K562 (cell line): ENCODE results near the gene PRTFDC1. TPM values are rescaled to one million over a fixed set of nuclear protein-coding genes. Genes with fewer than 3 reads are reported as not detected.

Experiments
- CREBBP ChIP-seq: IDR thresholded peaks from one replicate; pipeline ENCODE4 v1.6.1; 2012; ENCODE audit warnings: low read depth, mild to moderate bottlenecking, control low read depth, inconsistent platforms, low read length
- HDGF ChIP-seq: fragments of 450-650 bp; IDR thresholded peaks from 2 replicates; pipeline ENCODE4 v1.6.1; 2016
- KAT2B ChIP-seq: IDR thresholded peaks from one replicate; pipeline ENCODE4 v1.6.1; 2012; ENCODE audit warnings: low read depth, mild to moderate bottlenecking, control low read depth, inconsistent platforms, low read length, moderate library complexity
- MAFF ChIP-seq: IDR thresholded peaks from 2 replicates; pipeline ENCODE4 v1.6.1; 2012; ENCODE audit warnings: low read length, improper control_type of control experiment
- NFIX ChIP-seq: fragments of 250-450 bp; sonication (Bioruptor Pico); IDR thresholded peaks from 2 replicates; pipeline ENCODE4 v1.4.0; 2020; ENCODE audit warnings: low read depth, mild to moderate bottlenecking, moderate library complexity
- RBBP5 ChIP-seq: fragments of 200-600 bp; sonication (generic); IDR thresholded peaks from 2 replicates; pipeline ENCODE4 v1.6.1; 2012; ENCODE audit warnings: borderline replicate concordance, mild to moderate bottlenecking, low read length, control low read depth, inconsistent platforms; ENCODE audit not compliant: insufficient read depth, poor library complexity, severe bottlenecking
- RBM14 ChIP-seq: fragments of 200-400 bp; formaldehyde crosslinking; IDR thresholded peaks from 2 replicates; pipeline ENCODE4 v1.6.1; 2018; ENCODE audit warnings: low read depth, mild to moderate bottlenecking, low read length, moderate library complexity, borderline replicate concordance; ENCODE audit not compliant: insufficient read depth
- SAFB ChIP-seq: fragments of 200-400 bp; formaldehyde crosslinking; IDR thresholded peaks from 2 replicates; pipeline ENCODE4 v1.6.1; 2017; ENCODE audit warnings: low read depth, low read length, borderline replicate concordance
- STAT5B ChIP-seq: fragments of 250-450 bp; sonication (Bioruptor Pico); IDR thresholded peaks from 2 replicates; pipeline ENCODE4 v1.8.0; 2021; ENCODE audit warnings: mild to moderate bottlenecking, inconsistent platforms
- SUPT5H ChIP-seq: fragments of 450-650 bp; IDR thresholded peaks from 2 replicates; pipeline ENCODE4 v1.6.1; 2016
- TAF7 ChIP-seq: fragments of 450-650 bp; IDR thresholded peaks from 2 replicates; pipeline ENCODE4 v1.6.1; 2016; ENCODE audit warnings: missing genetic modification characterization, missing compliant biosample characterization
- ZNF75A ChIP-seq: fragments of 450-650 bp; formaldehyde crosslinking; IDR thresholded peaks from 2 replicates; pipeline ENCODE4 v1.4.0; 2020; ENCODE audit warnings: mild to moderate bottlenecking
- polyA plus RNA-seq, 8 experiments: library from polyadenylated mRNA; depleted of rRNA in 4 of 8; stranded (reverse) in 5 of 8; unstranded in 3 of 8; fragments of >200 nt; fragmentation: Nextera tagmentation in 2 of 8; fragmentation: Illumina TruSeq in 1 of 8; extraction: Ambion mirVana in 2 of 8; extraction: Trizol in 1 of 8; gene quantifications; 2 replicates each; pipeline versions ENCODE4 v1.2.1 to v1.2.3, GENCODE V29; 2011 to 2014; ENCODE audit warnings: inconsistent platforms in 1 of 8, missing spikeins in 1 of 8
- total RNA-seq, 7 experiments: library from RNA; depleted of rRNA in 6 of 7; stranded (reverse); fragments of >200 nt in 6 of 7; fragmentation: Illumina TruSeq in 2 of 7; extraction: Trizol in 2 of 7; gene quantifications; 2 replicates each; pipeline versions ENCODE4 v1.2.1 to v1.2.3, GENCODE V29; 2011 to 2021; ENCODE audit warnings: low replicate concordance in 1 of 7
- TF ChIP-seq, protein P1 (sequence below): fragments of 200-800 bp; sonication (Bioruptor generic); IDR thresholded peaks from 2 replicates; pipeline ENCODE4 v1.6.1; 2016; ENCODE audit warnings: missing genetic modification characterization, missing compliant biosample characterization
- TF ChIP-seq, protein P2 (sequence below): IDR thresholded peaks from 3 replicates; pipeline ENCODE4 v1.6.1; 2011; ENCODE audit warnings: borderline replicate concordance, mild to moderate bottlenecking, moderate library complexity; ENCODE audit not compliant: insufficient read length; ENCODE audit errors: extremely low read depth
- TF ChIP-seq, protein P3 (sequence below): fragments of 450-650 bp; IDR thresholded peaks from 2 replicates; pipeline ENCODE4 v1.6.1; 2018; ENCODE audit not compliant: partially characterized antibody
- TF ChIP-seq, protein P4 (sequence below): fragments of 450-650 bp; formaldehyde crosslinking; IDR thresholded peaks from 2 replicates; pipeline ENCODE4 v1.4.0; 2022; ENCODE audit warnings: mild to moderate bottlenecking, moderate library complexity

The PRTFDC1 gene
- total and polyA plus RNA-seq, 9 of the 15 experiments (the other 6 are each of a cell fraction or from before 2014, with no cell fraction given) = 7.0 to 27.6 (median 10.0) TPM

DNA sequence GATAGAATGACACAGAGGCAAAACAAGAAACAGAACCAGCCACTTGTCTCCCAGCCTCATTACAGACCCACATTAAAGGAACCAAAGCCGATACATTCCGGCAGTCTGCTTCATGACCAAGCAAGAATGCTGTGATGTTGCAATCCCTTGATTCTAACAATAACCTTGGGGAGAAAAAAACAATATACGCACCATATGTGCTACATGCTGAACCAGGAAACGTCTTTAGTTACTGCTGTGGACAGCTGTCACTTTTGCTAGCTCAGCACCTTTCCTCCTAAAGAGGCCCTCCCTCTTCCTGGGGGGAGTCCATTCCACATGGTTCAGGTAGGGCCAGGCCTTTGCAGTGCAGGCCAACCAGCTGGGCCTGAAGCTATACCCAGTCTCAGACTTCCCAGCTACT is 79.1 kb downstream of the PRTFDC1 start (continued):
- TF ChIP-seq KAT2B = no peak
- TF ChIP-seq MAFF = peak; percentile 97
- TF ChIP-seq, protein P1, sequence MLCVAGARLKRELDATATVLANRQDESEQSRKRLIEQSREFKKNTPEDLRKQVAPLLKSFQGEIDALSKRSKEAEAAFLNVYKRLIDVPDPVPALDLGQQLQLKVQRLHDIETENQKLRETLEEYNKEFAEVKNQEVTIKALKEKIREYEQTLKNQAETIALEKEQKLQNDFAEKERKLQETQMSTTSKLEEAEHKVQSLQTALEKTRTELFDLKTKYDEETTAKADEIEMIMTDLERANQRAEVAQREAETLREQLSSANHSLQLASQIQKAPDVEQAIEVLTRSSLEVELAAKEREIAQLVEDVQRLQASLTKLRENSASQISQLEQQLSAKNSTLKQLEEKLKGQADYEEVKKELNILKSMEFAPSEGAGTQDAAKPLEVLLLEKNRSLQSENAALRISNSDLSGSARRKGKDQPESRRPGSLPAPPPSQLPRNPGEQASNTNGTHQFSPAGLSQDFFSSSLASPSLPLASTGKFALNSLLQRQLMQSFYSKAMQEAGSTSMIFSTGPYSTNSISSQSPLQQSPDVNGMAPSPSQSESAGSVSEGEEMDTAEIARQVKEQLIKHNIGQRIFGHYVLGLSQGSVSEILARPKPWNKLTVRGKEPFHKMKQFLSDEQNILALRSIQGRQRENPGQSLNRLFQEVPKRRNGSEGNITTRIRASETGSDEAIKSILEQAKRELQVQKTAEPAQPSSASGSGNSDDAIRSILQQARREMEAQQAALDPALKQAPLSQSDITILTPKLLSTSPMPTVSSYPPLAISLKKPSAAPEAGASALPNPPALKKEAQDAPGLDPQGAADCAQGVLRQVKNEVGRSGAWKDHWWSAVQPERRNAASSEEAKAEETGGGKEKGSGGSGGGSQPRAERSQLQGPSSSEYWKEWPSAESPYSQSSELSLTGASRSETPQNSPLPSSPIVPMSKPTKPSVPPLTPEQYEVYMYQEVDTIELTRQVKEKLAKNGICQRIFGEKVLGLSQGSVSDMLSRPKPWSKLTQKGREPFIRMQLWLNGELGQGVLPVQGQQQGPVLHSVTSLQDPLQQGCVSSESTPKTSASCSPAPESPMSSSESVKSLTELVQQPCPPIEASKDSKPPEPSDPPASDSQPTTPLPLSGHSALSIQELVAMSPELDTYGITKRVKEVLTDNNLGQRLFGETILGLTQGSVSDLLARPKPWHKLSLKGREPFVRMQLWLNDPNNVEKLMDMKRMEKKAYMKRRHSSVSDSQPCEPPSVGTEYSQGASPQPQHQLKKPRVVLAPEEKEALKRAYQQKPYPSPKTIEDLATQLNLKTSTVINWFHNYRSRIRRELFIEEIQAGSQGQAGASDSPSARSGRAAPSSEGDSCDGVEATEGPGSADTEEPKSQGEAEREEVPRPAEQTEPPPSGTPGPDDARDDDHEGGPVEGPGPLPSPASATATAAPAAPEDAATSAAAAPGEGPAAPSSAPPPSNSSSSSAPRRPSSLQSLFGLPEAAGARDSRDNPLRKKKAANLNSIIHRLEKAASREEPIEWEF (CRISPR knock-in tag) = no peak
- no peak for TF ChIP-seq SAFB
- no peak for TF ChIP-seq RBM14
- TF ChIP-seq, protein P2, sequence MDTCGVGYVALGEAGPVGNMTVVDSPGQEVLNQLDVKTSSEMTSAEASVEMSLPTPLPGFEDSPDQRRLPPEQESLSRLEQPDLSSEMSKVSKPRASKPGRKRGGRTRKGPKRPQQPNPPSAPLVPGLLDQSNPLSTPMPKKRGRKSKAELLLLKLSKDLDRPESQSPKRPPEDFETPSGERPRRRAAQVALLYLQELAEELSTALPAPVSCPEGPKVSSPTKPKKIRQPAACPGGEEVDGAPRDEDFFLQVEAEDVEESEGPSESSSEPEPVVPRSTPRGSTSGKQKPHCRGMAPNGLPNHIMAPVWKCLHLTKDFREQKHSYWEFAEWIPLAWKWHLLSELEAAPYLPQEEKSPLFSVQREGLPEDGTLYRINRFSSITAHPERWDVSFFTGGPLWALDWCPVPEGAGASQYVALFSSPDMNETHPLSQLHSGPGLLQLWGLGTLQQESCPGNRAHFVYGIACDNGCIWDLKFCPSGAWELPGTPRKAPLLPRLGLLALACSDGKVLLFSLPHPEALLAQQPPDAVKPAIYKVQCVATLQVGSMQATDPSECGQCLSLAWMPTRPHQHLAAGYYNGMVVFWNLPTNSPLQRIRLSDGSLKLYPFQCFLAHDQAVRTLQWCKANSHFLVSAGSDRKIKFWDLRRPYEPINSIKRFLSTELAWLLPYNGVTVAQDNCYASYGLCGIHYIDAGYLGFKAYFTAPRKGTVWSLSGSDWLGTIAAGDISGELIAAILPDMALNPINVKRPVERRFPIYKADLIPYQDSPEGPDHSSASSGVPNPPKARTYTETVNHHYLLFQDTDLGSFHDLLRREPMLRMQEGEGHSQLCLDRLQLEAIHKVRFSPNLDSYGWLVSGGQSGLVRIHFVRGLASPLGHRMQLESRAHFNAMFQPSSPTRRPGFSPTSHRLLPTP = no peak
- TF ChIP-seq SUPT5H = no peak
- TF ChIP-seq, protein P3, sequence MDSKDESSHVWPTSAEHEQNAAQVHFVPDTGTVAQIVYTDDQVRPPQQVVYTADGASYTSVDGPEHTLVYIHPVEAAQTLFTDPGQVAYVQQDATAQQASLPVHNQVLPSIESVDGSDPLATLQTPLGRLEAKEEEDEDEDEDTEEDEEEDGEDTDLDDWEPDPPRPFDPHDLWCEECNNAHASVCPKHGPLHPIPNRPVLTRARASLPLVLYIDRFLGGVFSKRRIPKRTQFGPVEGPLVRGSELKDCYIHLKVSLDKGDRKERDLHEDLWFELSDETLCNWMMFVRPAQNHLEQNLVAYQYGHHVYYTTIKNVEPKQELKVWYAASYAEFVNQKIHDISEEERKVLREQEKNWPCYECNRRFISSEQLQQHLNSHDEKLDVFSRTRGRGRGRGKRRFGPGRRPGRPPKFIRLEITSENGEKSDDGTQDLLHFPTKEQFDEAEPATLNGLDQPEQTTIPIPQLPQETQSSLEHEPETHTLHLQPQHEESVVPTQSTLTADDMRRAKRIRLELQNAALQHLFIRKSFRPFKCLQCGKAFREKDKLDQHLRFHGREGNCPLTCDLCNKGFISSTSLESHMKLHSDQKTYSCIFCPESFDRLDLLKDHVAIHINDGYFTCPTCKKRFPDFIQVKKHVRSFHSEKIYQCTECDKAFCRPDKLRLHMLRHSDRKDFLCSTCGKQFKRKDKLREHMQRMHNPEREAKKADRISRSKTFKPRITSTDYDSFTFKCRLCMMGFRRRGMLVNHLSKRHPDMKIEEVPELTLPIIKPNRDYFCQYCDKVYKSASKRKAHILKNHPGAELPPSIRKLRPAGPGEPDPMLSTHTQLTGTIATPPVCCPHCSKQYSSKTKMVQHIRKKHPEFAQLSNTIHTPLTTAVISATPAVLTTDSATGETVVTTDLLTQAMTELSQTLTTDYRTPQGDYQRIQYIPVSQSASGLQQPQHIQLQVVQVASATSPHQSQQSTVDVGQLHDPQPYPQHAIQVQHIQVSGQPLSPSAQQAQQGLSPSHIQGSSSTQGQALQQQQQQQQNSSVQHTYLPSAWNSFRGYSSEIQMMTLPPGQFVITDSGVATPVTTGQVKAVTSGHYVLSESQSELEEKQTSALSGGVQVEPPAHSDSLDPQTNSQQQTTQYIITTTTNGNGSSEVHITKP = no peak
- TF ChIP-seq TAF7 (tag) = no peak
- no peak for TF ChIP-seq ZNF75A (CRISPR knock-in tag)
- TF ChIP-seq HDGF = no peak
- TF ChIP-seq, protein P4, sequence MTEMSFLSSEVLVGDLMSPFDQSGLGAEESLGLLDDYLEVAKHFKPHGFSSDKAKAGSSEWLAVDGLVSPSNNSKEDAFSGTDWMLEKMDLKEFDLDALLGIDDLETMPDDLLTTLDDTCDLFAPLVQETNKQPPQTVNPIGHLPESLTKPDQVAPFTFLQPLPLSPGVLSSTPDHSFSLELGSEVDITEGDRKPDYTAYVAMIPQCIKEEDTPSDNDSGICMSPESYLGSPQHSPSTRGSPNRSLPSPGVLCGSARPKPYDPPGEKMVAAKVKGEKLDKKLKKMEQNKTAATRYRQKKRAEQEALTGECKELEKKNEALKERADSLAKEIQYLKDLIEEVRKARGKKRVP (CRISPR knock-in tag) = 0 out of 2 replicates have a peak, but pooled peaks have one; percentile 21
- no peak for TF ChIP-seq RBBP5
- TF ChIP-seq CREBBP = no peak
- no peak for TF ChIP-seq NFIX (CRISPR knock-in tag)
- TF ChIP-seq STAT5B = no peak
